ENCODE data around the gene CEP112.

Gene CEP112

DNA sequence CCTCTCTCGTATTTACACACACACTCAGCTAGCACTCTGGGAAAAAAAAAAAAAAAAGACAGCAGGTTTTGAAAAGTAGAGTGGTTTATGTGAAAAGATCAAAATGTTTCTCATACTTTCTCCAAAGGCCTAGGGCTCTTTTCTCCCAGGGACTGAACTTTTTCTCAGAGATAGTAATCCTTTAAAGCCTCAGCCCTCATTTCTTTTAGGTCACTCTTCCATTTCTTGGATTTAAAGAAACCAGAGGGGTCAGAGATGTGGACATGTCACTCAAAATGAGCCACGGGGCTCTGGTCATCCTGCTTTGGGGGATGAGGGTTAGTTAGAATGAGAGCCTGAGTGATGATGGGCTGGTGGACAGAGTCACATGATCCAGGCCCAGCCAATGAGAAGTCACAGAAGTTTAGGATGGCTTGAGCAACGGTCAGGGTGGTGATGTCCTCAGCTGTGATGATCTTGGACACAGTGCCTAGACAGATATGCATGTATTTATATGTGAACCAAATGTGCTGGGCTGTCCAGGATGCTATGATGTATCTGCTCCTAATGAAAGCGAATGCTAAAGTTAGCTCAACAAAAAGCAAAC is 596.8 kb downstream of the CEP112 start:
- peak; percentile 45; the same call in 2 of the 3 replicates for ATAC-seq
- TF ChIP-seq, protein P1, sequence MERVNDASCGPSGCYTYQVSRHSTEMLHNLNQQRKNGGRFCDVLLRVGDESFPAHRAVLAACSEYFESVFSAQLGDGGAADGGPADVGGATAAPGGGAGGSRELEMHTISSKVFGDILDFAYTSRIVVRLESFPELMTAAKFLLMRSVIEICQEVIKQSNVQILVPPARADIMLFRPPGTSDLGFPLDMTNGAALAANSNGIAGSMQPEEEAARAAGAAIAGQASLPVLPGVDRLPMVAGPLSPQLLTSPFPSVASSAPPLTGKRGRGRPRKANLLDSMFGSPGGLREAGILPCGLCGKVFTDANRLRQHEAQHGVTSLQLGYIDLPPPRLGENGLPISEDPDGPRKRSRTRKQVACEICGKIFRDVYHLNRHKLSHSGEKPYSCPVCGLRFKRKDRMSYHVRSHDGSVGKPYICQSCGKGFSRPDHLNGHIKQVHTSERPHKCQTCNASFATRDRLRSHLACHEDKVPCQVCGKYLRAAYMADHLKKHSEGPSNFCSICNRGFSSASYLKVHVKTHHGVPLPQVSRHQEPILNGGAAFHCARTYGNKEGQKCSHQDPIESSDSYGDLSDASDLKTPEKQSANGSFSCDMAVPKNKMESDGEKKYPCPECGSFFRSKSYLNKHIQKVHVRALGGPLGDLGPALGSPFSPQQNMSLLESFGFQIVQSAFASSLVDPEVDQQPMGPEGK (CRISPR knock-in tag; IDR thresholded peaks at IDR 0.05; ENCODE audit: borderline replicate concordance), result no peak
- no peak for TF ChIP-seq ZC3H10 (CRISPR knock-in tag; IDR thresholded peaks at IDR 0.05)
- no peak for TF ChIP-seq PPARA (CRISPR knock-in tag; IDR thresholded peaks at IDR 0.05; ENCODE audit: borderline replicate concordance)
- TF ChIP-seq POU6F1 (CRISPR knock-in tag; IDR thresholded peaks at IDR 0.05; ENCODE audit: borderline replicate concordance, low read depth), result no peak
- no peak for TF ChIP-seq TOX (CRISPR knock-in tag; IDR thresholded peaks at IDR 0.05; ENCODE audit: borderline replicate concordance)
- no peak for TF ChIP-seq ZNF8 (CRISPR knock-in tag; IDR thresholded peaks at IDR 0.05)
- TF ChIP-seq RARB (CRISPR knock-in tag; IDR thresholded peaks at IDR 0.05), result no peak
- TF ChIP-seq, protein P2, sequence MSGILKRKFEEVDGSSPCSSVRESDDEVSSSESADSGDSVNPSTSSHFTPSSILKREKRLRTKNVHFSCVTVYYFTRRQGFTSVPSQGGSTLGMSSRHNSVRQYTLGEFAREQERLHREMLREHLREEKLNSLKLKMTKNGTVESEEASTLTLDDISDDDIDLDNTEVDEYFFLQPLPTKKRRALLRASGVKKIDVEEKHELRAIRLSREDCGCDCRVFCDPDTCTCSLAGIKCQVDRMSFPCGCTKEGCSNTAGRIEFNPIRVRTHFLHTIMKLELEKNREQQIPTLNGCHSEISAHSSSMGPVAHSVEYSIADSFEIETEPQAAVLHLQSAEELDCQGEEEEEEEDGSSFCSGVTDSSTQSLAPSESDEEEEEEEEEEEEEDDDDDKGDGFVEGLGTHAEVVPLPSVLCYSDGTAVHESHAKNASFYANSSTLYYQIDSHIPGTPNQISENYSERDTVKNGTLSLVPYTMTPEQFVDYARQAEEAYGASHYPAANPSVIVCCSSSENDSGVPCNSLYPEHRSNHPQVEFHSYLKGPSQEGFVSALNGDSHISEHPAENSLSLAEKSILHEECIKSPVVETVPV (CRISPR knock-in tag; IDR thresholded peaks at IDR 0.05), result no peak
- no peak for TF ChIP-seq ESRRG (CRISPR knock-in tag; IDR thresholded peaks at IDR 0.05)
- no peak for TF ChIP-seq ARNTL (CRISPR knock-in tag; IDR thresholded peaks at IDR 0.05; ENCODE audit: borderline replicate concordance, low read depth)

DNA sequence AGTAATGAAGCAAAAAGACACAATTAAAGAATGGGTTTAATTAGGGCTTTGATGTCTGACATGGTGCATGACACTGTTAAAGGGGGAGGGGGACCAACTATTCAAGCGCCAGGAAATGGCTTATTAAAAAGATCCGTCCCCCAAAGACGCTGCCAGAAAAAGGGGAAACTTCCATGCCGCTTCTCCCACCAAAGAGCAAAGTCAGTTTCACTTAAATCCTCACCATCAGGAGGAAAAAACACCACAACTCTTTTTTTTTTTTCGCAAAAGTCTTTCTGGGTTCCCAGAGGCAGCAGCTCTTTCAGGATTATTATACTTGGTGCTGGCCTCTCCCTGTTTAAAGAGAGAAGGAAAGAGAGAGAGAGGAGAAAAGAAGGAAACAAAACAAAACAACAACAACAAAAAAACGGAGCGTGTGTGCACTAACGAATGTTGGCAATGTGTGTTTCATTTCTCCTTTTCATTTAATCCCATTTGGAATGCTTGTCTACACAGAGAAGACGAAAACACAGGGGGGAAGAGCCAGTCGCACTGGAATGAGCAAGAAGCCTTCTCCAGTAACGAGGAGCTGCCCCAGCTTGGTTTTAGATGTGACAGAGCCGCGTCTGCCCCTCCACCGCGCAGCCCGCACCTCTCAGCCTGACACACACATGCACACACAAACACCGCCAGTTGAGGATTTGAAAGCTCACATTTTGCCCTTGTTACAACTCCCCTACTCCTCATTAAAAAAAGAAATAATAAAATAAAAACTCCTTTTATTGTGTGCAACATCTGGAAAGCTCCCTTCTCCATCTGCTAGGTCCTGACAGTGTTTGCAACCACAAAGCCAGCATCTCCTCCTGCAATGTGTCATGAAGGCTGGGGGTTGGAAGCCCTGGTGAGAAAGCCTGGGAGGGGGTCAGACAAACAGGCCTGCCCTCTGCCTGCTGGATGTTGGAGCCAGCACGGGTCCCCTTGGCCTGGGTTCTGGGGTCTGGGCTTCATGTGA is 597.8 kb downstream of the CEP112 start:
- no peak for ATAC-seq
- TF ChIP-seq ARNTL (CRISPR knock-in tag; IDR thresholded peaks at IDR 0.05; ENCODE audit: borderline replicate concordance, low read depth) (no peak), ZNF70 (CRISPR knock-in tag; IDR thresholded peaks at IDR 0.05) (no peak), BACH2 (CRISPR knock-in tag; IDR thresholded peaks at IDR 0.05; ENCODE audit: borderline replicate concordance) (no peak), ZNF565 (CRISPR knock-in tag; conservative IDR thresholded peaks at IDR 0.05; ENCODE audit: low read depth) (no peak), ZNF8 (CRISPR knock-in tag; IDR thresholded peaks at IDR 0.05) (no peak)
- TF ChIP-seq, protein P3, sequence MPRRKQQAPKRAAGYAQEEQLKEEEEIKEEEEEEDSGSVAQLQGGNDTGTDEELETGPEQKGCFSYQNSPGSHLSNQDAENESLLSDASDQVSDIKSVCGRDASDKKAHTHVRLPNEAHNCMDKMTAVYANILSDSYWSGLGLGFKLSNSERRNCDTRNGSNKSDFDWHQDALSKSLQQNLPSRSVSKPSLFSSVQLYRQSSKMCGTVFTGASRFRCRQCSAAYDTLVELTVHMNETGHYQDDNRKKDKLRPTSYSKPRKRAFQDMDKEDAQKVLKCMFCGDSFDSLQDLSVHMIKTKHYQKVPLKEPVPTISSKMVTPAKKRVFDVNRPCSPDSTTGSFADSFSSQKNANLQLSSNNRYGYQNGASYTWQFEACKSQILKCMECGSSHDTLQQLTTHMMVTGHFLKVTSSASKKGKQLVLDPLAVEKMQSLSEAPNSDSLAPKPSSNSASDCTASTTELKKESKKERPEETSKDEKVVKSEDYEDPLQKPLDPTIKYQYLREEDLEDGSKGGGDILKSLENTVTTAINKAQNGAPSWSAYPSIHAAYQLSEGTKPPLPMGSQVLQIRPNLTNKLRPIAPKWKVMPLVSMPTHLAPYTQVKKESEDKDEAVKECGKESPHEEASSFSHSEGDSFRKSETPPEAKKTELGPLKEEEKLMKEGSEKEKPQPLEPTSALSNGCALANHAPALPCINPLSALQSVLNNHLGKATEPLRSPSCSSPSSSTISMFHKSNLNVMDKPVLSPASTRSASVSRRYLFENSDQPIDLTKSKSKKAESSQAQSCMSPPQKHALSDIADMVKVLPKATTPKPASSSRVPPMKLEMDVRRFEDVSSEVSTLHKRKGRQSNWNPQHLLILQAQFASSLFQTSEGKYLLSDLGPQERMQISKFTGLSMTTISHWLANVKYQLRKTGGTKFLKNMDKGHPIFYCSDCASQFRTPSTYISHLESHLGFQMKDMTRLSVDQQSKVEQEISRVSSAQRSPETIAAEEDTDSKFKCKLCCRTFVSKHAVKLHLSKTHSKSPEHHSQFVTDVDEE (CRISPR knock-in tag; IDR thresholded peaks at IDR 0.05), result no peak

- no peak for TF ChIP-seq ZNF565 (CRISPR knock-in tag; conservative IDR thresholded peaks at IDR 0.05; ENCODE audit: low read depth)
- TF ChIP-seq RARB (CRISPR knock-in tag; IDR thresholded peaks at IDR 0.05), result no peak
- TF ChIP-seq, protein P3 (CRISPR knock-in tag; IDR thresholded peaks at IDR 0.05), result no peak
- no peak for ATAC-seq
These were observed 598.7 kb downstream of the CEP112 start for GRCh38 chr17:65593092-65593854.
